ENCODE data around the gene PPP2R2C.
A peak's percentile ranks its signal among the peaks of the same experiment; 100 is the strongest.

Gene PPP2R2C

GRCh38 chr4:6339818-6340445 is 132.5 kb downstream of the PPP2R2C start:
- no peak for DNase-seq

GRCh38 chr4:6338951-6339817 is 133.2 kb downstream of the PPP2R2C start:
- no peak for DNase-seq

- DNase-seq: no peak
Observed at GRCh38 chr4:6338175-6338950, 134.1 kb downstream of the PPP2R2C start.

GRCh38 chr4:6337331-6337935 is 135.0 kb downstream of the PPP2R2C start:
- no peak for DNase-seq

GRCh38 chr4:6336166-6336565 is 136.2 kb downstream of the PPP2R2C start:
- DNase-seq: no peak

GRCh38 chr4:6335040-6335590 is 137.3 kb downstream of the PPP2R2C start:
- DNase-seq: no peak

- DNase-seq: no peak
Observed at GRCh38 chr4:6334203-6334887, 138.1 kb downstream of the PPP2R2C start.

GRCh38 chr4:6333301-6334202 is 138.9 kb downstream of the PPP2R2C start:
- no peak for DNase-seq

GRCh38 chr4:6332669-6333050 is 139.8 kb downstream of the PPP2R2C start:
- DNase-seq: no peak

- DNase-seq: peak; percentile 3
Observed at GRCh38 chr4:6332042-6332668, 140.3 kb downstream of the PPP2R2C start.

GRCh38 chr4:6331468-6331867 is 140.9 kb downstream of the PPP2R2C start:
- DNase-seq: no peak

GRCh38 chr4:6331018-6331417 is 141.4 kb downstream of the PPP2R2C start:
- no peak for DNase-seq

- DNase-seq: no peak
Observed at GRCh38 chr4:6330384-6330767, 142.0 kb downstream of the PPP2R2C start.

GRCh38 chr4:6329478-6330383 is 142.7 kb downstream of the PPP2R2C start:
- DNase-seq: no peak

- no peak for DNase-seq
Observed at GRCh38 chr4:6328526-6328925, 143.9 kb downstream of the PPP2R2C start.

GRCh38 chr4:6327220-6327917 is 145.0 kb downstream of the PPP2R2C start:
- peak; percentile 37 for DNase-seq

GRCh38 chr4:6326312-6327060 is 145.9 kb downstream of the PPP2R2C start:
- no peak for DNase-seq

- DNase-seq: no peak
Observed at GRCh38 chr4:6325788-6326290, 146.6 kb downstream of the PPP2R2C start.

Measured in NCI-H748 treated with DMSO at 0.1 percent for 48 hours (cell line).